DND-41 (cell line): ENCODE data around the gene ITGB1BP1.

Source experiments
- ATAC-seq: fragments of 200-7000 bp; cut with Tn5 transposase; 3 replicates; pipeline ENCODE4 v1.9.1; 2021; ENCODE audit warnings: low read depth; ENCODE audit not compliant: insufficient read depth
- DNase-seq: peaks from one replicate; pipeline ENCODE4 v3.0.0-alpha.2; 2020
- H2AFZ ChIP-seq: 2 replicates; pipeline ENCODE4 v1.6.0; 2012; ENCODE audit warnings: low read depth, low read length
- H3K27ac ChIP-seq: 2 replicates; pipeline ENCODE4 v1.5.1; 2012; ENCODE audit warnings: low read length, inconsistent platforms
- H3K27me3 ChIP-seq: fragments of 200-600 bp; sonication (generic); 2 replicates; pipeline ENCODE4 v1.6.0; 2012; ENCODE audit warnings: low read length, mild to moderate bottlenecking, inconsistent platforms; ENCODE audit not compliant: insufficient read depth, poor library complexity
- H3K36me3 ChIP-seq: 2 replicates; pipeline ENCODE4 v1.5.1; 2012; ENCODE audit warnings: low read length, inconsistent platforms; ENCODE audit not compliant: insufficient read depth
- H3K4me1 ChIP-seq: 2 replicates; pipeline ENCODE4 v1.5.1; 2012; ENCODE audit warnings: mild to moderate bottlenecking, low read length; ENCODE audit not compliant: insufficient read depth
- H3K4me2 ChIP-seq: 2 replicates; pipeline ENCODE4 v1.6.0; 2012; ENCODE audit warnings: mild to moderate bottlenecking, moderate library complexity, low read length, inconsistent platforms; ENCODE audit not compliant: insufficient read depth
- H3K4me3 ChIP-seq, 2 experiments: fragments of 200-600 bp in 1 of 2; shearing (Covaris generic) in 1 of 2; 2 replicates each; pipeline ENCODE4 v1.5.1; 2012 to 2016; ENCODE audit warnings: inconsistent platforms in 2 of 2, low read length in 2 of 2, mild to moderate bottlenecking in 2 of 2, low read depth in 1 of 2, moderate library complexity in 1 of 2
- H3K79me2 ChIP-seq: 2 replicates; pipeline ENCODE4 v1.6.0; 2012; ENCODE audit warnings: low read length, inconsistent platforms; ENCODE audit not compliant: insufficient read depth
- H3K9ac ChIP-seq: 2 replicates; pipeline ENCODE4 v1.6.0; 2012; ENCODE audit warnings: low read depth, mild to moderate bottlenecking, inconsistent platforms, low read length, moderate library complexity
- H3K9me3 ChIP-seq: 2 replicates; pipeline ENCODE4 v1.5.1; 2012; ENCODE audit warnings: low read length, moderate library complexity, mild to moderate bottlenecking, inconsistent platforms; ENCODE audit not compliant: insufficient read depth, severe bottlenecking
- H4K20me1 ChIP-seq: 2 replicates; pipeline ENCODE4 v1.6.0; 2012; ENCODE audit warnings: low read length; ENCODE audit not compliant: insufficient read depth
- CTCF ChIP-seq: IDR thresholded peaks from 2 replicates; pipeline ENCODE4 v1.5.1; 2012; ENCODE audit warnings: borderline replicate concordance, low read length, moderate library complexity, mild to moderate bottlenecking; ENCODE audit not compliant: poor library complexity, severe bottlenecking; ENCODE audit errors: extremely low read depth
- EZH2 ChIP-seq: IDR thresholded peaks from 3 replicates; pipeline ENCODE4 v1.6.1; 2012; ENCODE audit warnings: borderline replicate concordance, low read depth, mild to moderate bottlenecking, moderate library complexity, low read length, inconsistent platforms; ENCODE audit not compliant: severe bottlenecking

ITGB1BP1 gene

GRCh38 chr2:9462886-9463697, 39.8 kb upstream of the ITGB1BP1 start:
- Histone ChIP-seq H3K9ac (no peak overlapping the region), H3K4me3 (no peak overlapping the region), H3K27me3 (no peaks in the 10 kb centered on the region), H3K4me2 (no peak overlapping the region), H3K4me1 (no peaks in the 10 kb centered on the region), H3K36me3 (peaks cover 77% of the 10 kb centered on the region), H3K9me3 (no peaks in the 10 kb centered on the region), H4K20me1 (no peaks in the 10 kb centered on the region), H3K79me2 (no peaks in the 10 kb centered on the region), H3K27ac (no peak overlapping the region), H2AFZ (no peak overlapping the region)
- ATAC-seq = no peak
- DNase-seq = no peak
- TF ChIP-seq EZH2 = no peak
- no peak for TF ChIP-seq CTCF

- Histone ChIP-seq H3K27me3 (no peaks in the 10 kb centered on the region), H3K4me1 (no peaks in the 10 kb centered on the region), H3K79me2 (no peaks in the 10 kb centered on the region), H3K9me3 (no peaks in the 10 kb centered on the region), H3K9ac (no peak overlapping the region), H4K20me1 (no peaks in the 10 kb centered on the region), H3K36me3 (peaks cover 76% of the 10 kb centered on the region), H3K4me3 (no peak overlapping the region), H3K27ac (no peak overlapping the region), H3K4me2 (no peak overlapping the region), H2AFZ (no peak overlapping the region)
- no peak for TF ChIP-seq CTCF
- TF ChIP-seq EZH2 = no peak
- no peak for DNase-seq
- ATAC-seq = no peak
Measured at GRCh38 chr2:9462313-9462712, 39.0 kb upstream of the ITGB1BP1 start.

GRCh38 chr2:9461079-9461478, 37.8 kb upstream of the ITGB1BP1 start:
- Histone ChIP-seq H3K4me3 (no peak overlapping the region), H3K79me2 (no peaks in the 10 kb centered on the region), H3K9me3 (no peaks in the 10 kb centered on the region), H3K9ac (no peak overlapping the region), H3K4me1 (no peaks in the 10 kb centered on the region), H3K27me3 (no peaks in the 10 kb centered on the region), H2AFZ (no peak overlapping the region), H3K4me2 (no peak overlapping the region), H4K20me1 (no peaks in the 10 kb centered on the region), H3K27ac (no peak overlapping the region), H3K36me3 (peaks cover 77% of the 10 kb centered on the region)
- ATAC-seq (no peak), DNase-seq (no peak)
- no peak for TF ChIP-seq CTCF
